Putamen (tissue), 1 donor: Measurements from ENCODE around the gene DPEP3.
"Not testable (repeated sequence)": the region's sequence is repeated elsewhere in the genome, so short reads cannot be mapped to it uniquely, and the experiment has no call there.

Experiments
- DNase-seq: peaks from one replicate; pipeline ENCODE4 v3.0.0-alpha.2; 2016; ENCODE audit warnings: low spot score

DPEP3 gene, protein sequence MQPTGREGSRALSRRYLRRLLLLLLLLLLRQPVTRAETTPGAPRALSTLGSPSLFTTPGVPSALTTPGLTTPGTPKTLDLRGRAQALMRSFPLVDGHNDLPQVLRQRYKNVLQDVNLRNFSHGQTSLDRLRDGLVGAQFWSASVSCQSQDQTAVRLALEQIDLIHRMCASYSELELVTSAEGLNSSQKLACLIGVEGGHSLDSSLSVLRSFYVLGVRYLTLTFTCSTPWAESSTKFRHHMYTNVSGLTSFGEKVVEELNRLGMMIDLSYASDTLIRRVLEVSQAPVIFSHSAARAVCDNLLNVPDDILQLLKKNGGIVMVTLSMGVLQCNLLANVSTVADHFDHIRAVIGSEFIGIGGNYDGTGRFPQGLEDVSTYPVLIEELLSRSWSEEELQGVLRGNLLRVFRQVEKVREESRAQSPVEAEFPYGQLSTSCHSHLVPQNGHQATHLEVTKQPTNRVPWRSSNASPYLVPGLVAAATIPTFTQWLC

DNA sequence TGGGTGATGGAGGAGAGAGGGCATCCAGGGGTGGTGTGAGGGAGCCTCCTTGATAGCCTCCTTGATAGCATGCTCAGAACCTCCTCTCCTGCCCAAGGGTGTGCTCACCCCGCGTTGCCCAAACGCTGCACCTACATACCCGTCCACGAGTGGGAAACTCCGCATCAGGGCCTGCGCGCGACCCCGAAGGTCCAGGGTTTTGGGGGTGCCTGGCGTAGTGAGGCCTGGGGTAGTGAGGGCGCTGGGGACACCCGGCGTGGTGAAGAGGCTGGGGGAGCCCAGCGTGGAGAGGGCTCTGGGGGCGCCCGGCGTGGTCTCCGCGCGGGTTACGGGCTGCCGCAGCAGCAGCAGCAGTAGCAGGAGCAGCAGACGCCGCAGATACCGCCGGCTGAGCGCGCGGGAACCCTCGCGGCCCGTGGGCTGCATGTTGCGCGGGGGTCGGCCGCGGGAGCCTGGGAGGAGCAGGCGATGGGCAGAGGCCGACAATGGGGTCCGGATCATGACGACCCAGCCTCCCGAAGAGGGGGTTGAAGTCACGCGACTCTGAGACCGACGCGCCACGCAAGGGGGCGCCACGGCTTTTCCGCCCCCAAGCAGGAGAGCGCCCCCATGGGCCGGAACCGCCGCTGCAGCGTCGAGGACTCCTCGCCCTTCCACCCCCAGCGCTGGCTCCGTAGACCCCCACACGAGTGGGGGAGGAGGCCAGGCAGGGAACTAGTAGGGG, at the start of gene DPEP3:
TSS of gene DPEP3 (minus strand) at position 545 of the 724 bp plus-strand sequence. CDS start at position 426, 119 bp downstream.
- DNase-seq, result no peak

DNA sequence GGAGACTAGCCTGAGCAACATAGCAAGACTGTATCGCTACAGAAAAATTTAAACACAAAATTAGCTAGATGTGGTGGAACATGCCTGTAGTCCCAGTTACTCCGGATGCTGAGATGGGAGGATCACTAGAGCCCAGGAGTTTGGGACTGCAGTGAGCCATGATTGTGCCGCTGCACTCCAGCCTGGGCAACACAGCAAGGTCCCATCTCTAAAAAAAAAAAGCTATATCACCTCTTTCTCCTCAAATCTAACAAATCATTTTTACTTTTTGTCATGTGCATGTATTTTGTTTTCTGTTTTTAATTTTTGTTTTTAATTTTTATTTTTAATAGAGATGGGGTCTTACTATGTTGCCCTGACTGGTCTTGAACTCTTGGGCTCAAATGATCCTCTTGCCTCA, 48.7 kb upstream of the DPEP3 start:
- no peak for DNase-seq

DNA sequence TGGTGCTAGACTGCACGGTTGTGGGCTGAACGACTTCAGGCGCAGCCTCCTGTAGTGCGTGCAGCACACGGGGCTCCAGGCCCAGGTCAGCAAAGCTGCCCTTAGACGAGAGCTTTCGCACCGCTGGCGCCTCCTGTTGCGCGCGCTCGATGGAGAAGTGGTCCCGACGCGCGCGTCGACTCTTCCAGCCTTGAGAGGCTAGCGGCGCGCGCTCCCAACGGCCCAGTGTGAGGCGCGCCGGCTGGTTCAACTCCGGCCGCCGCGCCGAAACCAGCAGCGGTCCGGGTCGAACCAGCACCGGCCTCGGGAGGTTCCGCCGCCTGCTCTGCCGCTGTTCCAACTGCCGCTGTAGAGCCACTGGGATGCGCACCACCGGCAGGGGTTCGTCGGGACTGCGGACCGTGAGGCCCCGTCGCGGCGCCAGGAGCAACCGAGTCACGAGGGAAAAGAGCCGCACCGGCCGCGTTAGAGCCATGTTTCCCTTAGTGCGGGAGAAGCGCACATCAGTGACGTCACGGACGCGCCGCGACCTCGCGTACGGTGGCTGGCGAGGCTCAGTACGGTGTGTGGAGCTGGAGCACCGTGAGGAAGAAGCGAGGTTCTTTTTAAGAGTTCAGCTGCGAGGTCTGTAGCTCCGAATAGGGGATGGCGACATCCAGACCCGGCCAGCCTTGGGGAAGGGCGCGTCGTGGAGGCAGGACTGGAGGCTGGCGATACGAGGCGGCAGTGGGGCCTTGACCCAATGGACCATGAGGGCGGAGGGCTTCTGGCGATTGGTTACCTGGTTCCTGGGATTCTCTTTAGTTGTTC, 42.6 kb upstream of the DPEP3 start, which contains the start of the genes DDX28 and DUS2:
TSS of gene DDX28 (minus strand) at position 505 of the 810 bp plus-strand sequence. CDS start at position 475, 30 bp downstream.
TSS of gene DUS2 (plus strand) at position 557 of the 810 bp plus-strand sequence. CDS start 14,740 bp downstream, outside the sequence.
- peak; percentile 90 for DNase-seq

DNA sequence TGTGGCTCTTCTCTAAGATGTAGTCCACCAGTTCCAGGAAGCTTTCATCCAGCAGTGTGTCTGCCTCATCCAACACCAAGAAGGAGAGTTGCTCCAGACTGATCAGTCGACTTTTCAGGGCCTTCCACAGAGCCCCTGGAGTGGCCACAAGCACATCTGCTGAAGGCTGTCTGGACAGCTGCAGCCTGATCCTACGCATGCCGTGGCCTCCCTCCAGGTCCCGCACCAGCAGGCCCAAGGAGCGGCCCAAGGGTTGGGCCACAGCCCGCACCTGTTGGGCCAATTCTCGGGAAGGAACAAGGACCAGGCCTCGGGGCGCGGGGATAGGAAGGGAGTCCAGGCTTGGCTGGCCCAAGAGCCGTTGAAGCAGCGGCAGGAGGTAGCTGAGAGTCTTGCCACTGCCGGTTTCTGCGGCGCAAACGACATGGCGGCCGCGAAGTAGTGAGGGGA, 42.0 kb upstream of the DPEP3 start:
- DNase-seq, result no peak

DNA sequence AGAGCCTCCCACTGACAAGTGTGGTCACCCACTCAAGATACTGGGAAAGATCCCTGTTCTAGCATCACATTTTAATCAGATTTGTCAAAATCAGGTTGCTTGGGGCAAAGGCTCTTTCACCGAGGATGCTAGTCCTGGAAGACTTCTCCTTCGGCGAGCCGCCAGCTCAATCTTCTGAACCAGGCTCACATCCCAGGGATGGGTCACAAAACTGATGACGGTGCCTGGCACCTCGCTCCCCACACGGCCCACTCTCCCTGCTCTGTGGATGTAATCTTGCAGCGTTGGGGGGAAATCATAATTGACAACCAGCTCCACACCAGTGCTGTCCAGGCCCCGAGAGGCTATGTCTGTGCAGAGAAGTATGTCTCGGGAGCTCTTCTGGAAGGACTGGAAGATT, 41.2 kb upstream of the DPEP3 start:
- no peak for DNase-seq

DNA sequence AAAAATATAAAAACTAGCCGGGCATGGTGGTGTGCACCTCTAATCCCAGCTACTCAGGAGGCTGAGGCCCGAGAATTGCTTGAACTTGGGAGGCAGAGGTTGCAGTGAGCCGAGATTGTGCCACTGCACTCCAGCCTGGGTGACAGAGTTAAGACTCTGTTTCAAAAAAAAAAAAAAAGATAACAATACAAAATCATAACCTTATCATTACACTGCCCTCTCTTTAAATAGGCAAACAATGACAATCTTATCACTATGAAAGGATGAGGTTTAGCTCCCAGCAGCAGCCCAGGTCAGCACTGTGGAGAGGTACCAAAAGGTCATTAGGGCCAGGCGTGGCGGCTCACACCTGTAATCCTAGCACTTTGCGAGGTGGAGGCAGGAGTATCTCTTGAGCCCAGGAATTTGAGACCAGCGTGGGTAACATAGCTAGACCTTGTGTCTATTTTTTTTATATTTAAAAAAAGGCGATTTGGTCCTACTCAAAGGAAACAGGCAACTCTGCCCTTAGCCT, 38.9 kb upstream of the DPEP3 start:
- no peak for DNase-seq

DNA sequence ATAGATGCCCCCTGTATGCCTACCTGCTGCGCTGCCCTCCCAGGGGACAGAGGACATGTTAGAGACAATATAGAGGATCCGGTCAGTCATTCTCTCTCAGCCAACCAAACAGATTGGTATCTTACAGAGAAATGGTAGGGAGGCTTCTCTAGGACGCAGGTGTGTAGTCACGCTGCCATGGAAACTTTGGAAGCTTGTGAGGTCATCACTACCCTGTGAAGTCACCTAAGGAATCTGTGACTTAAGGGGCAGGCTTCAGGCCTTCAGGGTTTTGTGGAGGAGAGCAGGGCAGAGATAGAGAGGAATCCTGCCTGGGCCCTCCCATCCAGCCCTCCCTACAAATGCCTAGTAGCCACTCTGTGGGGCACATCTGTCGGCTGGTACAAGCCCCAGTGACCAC, 35.4 kb upstream of the DPEP3 start, which contains the start of gene DPEP2NB:
TSS of gene DPEP2NB (minus strand) at position 231 of the 400 bp plus-strand sequence. CDS start at position 90, 141 bp downstream.
- DNase-seq, result no peak

DNA sequence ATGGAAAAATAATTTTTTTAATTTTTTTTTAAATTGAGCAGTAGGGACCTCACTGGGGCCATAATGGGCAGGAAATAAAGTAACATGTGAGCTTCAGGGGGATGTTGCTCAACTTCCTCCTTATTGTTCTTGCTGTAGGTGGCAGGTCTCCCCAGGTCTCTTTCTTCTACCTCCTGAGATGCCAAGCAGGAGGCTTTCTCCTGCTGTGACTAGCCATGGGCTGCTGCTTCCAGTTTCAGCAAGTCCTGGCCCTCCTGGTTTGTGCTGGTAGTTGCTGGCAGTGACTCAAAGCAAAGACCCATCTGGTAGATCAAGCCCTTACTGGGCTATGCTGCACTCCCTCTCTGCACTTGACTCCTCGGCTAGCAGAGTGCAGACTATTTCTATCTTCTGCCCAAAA, 33.1 kb upstream of the DPEP3 start:
- DNase-seq, result no peak

DNA sequence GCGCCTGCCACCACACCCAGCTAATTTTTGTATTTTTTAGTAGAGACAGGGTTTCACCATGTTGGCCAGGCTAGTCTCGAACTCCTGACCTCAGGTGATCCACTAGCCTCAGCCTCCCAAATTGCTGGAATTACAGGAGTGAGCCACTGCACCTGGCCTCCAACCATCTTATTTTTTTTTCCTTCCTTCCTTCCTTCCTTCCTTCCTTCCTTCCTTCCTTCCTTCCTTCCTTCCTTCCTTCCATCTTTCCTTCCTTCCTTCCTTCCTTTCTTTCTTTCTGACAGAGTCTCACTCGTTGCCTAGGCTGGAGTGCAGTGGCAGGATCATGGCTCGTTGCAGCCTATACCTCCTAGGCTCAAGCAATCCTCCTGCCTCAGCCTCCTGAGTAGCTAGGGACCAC, 29.6 kb upstream of the DPEP3 start:
- not testable (repeated sequence) for DNase-seq

DNA sequence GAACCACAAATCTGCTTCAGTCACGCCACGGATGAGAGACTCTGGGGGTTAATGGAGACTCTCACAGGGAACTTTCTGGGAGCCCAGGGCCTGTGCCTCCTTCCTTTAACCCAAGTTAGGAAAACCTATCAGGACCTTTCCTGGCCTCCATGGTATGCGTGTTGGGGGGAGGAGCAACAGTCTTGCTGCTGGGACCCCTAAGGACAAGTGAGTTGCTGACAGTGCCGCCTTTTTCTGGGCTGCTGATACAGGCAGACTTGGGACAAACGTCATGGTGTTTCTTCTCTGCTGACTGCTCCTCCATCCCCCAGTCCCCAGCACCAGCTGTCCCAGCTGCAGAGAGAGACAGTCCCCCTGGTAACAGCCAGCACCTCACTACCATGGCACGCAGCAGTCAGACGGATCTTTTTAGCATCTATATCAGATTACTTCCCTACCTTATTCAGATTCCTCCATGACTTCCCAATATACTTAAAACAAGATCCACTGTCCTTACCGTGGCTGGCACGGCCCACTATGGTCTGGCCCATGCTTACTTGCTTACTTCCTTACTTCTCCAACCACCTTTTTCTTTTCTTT, 28.9 kb upstream of the DPEP3 start:
- no peak for DNase-seq

DNA sequence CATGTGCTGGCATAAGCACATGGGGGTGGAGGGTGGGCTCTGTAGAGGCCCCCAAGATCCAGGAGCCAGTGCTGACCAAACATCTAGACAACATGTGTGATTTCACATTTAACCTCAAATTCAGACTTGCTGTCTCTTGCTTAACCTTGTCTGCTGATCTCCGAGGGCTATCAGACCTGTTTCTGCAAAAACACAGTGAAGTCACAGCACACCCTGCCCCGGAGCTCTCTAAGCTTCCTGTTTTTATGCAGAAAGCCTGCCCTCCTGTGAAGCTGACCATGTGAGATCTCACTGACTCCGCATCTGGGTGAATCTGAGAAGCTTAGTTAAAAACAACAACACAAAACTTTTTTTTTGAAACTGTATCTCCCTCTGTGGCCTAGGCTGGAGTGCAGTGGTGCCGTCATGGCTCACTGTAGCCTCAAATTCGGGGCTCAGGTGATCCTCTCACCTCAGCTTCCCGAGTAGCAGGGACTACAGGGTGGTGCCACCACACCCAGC, 25.5 kb upstream of the DPEP3 start:
- DNase-seq, result no peak

DNA sequence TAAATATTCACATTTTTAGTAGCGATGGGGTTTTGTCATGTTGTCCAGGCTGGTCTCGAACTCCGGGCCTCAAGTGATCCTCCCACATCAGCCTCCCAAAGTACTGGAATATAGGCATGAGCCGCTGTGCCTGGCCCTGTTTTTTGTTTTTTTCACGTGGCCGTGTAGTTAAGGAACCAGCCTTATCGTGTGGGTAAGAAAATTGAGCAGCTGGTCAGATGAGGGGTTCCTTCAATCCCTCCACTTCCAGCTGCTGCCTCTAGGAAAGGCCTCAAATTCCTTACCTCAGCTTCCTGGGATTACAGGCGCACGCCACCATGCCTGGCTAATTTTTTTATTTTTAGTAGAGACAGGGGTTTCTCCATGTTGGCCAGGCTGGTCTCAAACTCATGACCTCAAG, 24.9 kb upstream of the DPEP3 start:
- DNase-seq, result no peak

DNA sequence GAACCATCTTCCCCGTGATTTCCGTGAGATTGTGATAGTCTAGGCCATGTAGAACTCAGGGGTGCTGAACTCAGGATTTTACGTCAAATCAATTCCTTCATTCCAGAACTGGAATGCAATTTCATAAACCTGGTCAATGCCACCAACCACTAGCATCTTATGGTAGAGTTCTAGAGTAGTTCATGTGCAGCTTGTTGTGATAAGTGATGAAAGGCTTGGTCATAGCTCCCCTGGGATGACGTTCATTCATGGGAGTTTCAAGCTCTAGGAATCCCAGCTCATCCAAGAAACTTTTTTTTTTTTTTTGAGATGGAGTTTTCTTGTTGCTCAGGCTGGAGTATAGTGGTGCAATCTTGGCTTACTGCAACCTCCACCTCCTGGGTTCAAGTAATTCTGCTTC, 22.7 kb upstream of the DPEP3 start:
- DNase-seq, result no peak

DNA sequence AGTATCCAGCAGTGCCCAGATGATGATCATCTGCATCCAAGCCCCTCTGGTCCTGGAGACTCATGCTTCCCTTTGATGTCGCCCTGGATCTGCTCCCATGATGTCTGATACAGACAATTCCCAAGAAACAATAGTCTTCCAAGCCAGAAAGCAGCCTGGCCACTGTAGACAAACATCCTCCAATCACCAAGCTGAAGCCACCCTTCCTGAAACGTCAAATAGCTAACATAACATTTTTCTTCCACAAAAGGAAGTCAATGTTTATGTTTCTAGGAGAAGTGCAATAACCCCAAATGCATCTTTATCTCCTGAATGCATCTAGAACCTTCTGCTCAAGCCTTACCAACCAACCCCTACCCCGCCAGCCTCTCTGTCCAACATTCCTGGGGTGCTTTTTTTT, 20.2 kb upstream of the DPEP3 start:
- DNase-seq, result no peak

DNA sequence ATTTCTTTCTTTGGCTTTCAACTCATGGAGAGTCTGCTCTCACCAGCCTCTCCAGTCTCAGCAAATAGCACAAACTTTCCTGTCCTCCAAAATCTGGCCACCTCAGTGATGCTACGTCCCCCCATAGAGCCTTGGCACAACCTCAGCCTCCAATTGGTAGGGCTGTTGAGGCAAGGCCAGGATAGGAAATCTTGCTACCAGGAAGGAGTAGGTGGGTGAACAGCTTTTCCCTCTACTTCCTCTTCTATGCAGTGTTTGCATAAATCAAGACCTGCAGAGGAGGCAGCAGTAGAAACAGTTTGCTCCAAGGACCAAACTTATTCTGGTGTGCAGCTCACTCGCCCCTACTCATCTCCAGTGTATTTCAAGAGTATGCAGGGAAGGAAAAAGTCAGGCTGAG, 19.7 kb upstream of the DPEP3 start:
- no peak for DNase-seq

DNA sequence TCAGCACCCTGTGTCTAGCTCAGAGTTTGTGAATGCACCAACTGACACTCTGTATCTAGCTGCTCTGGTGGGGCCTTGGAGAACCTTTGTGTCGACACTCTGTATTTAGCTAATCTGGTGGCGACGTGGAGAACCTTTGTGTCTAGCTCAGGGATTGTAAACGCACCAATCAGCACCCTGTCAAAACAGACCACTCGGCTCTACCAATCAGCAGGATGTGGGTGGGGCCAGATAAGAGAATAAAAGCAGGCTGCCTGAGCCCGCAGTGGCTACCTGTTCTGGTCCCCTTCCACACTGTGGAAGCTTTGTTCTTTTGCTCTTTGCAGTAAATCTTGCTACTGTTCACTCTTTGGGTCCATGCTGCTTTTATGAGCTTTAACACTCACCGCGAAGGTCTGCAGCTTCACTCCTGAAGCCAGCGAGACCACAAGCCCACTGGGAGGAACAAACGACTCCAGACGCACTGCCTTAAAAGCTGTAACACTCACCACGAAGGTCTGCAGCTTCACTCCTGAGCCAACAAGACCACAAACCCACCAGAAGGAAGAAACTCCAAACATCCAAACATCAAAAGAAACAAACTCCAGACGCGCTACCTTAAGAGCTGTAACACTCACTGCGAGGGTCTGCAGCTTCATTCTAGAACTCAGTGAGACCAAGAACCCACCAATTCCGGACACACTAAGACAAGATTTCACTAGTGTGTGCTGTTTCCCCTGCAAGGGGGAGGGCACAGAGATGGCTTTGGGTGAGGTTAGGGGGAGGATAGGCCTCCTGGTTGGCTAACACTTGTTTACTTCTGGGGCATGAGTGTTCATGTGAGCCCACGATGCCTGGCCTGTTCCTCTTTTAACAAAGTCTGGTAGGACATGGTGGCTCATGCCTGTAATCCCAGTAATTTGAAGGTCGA, 18.7 kb upstream of the DPEP3 start, which contains the start of gene DPEP2:
TSS of gene DPEP2 (minus strand) at position 706 of the 910 bp plus-strand sequence. CDS start 6,272 bp downstream, outside the sequence.
- DNase-seq, result not testable (repeated sequence)

DNA sequence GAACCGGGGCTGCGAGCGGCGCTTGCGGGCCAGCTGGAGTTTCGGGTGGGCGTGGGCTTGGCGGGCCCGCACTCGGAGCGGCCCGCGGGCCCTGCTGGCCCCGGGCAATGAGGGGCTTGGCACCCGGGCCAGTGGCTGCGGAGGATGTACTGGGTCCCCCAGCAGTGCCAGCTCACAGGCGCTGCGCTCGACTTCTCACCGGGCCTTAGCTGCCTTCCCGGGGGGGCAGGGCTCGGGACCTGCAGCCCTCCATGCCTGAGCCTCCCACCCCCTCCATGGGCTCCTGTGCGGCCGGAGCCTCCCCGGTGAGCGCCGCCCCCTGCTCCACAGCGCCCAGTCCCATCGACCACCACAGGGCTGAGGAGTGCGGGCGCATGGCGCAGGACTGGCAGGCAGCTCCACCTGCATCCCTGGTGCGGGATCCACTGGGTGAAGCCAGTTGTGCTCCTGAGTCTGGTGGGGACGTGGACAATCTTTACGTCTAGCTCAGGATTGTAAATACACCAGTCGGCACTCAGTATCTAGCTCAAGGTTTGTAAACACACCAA, 18.0 kb upstream of the DPEP3 start:
- DNase-seq, result not testable (repeated sequence)

DNA sequence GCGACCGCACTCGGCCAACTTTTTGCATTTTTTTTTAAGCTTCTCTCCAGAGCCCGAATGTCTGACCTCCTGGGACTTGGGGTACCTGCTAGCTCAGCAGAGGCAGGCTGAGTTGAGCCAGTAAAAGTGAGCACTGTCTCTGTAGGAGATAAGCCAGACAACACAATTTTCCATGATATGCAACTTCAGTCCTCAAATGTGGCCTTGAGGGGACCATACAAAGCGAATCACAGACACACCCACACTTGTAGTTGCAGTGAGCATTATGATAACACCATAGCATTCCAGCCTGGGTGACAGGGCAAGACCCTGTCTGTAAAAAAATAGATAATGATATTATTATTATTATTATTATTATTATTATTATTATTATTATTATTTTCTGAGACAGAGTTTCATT, 16.4 kb upstream of the DPEP3 start:
- DNase-seq, result no peak

DNA sequence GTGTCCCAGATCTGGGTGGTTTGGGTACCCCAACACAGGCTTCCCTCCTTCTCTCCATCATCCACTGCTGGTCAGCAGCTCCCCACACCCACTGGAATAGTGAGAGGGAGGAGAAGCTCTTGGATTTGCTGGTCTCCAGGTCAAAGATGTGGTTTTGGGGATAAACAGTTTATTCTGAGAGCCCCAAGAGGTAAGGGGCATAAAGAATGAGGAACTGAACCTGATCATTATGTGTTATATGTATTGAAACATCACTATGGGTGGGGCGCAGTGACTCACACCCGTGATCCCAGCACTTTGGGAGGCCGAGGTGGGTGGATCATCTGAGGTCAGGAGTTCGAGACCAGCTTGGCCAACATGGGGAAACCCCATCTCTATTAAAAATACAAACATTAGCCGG, 15.1 kb upstream of the DPEP3 start:
- DNase-seq, result no peak

DNA sequence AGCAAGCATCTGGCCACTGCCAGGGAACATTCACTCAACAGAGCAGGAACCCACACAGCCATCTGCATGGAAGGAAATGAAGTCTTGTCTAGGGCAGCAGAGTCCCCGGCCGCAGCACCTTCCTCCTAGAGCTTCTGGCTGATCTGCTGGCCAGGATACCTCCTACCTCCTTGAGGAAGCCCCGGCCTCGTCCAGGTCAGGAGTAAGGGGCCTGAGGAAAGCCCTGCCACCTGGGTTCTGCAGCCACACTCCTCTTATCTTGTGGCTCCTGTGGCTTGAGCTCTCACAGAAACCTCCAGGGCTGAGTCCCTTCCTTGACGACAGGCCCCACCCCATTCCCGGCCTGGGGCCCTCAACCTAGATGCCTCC, 13.7 kb upstream of the DPEP3 start:
- not testable (repeated sequence) for DNase-seq
